Bronchial epithelial cell (primary cell): Measurements from ENCODE around the gene MLYCD. TPM values are rescaled to one million over a fixed set of nuclear protein-coding genes. Genes with fewer than 3 reads are reported as not detected.

Experiments
- DNase-seq: peaks from one replicate; pipeline ENCODE4 v3.0.0-alpha.2; 2010; ENCODE audit warnings: low read depth
- FAIRE-seq: peaks from 2 replicates; lab custom pipeline; 2011; peaks lifted over from hg19 to GRCh38; lab: Jason Lieb, UNC
- H3K27me3 ChIP-seq: 2 replicates; pipeline ENCODE4 v1.5.1; 2011; ENCODE audit warnings: low read length; ENCODE audit not compliant: control insufficient read depth, insufficient read depth
- H3K36me3 ChIP-seq: 2 replicates; pipeline ENCODE4 v1.5.1; 2011; ENCODE audit warnings: low read length; ENCODE audit not compliant: control insufficient read depth, insufficient read depth
- H3K4me3 ChIP-seq: 2 replicates; pipeline ENCODE4 v1.5.1; 2011; ENCODE audit warnings: mild to moderate bottlenecking, low read depth, low read length, control low read depth
- CTCF ChIP-seq: IDR thresholded peaks from 2 replicates; pipeline ENCODE4 v1.5.1; 2011; ENCODE audit warnings: mild to moderate bottlenecking, moderate library complexity, low read length, control low read depth, inconsistent platforms; ENCODE audit not compliant: insufficient read depth, severe bottlenecking
- total RNA-seq: library from RNA; depleted of rRNA; stranded (reverse); fragments of >200 nt; gene quantifications from 2 replicates; pipeline ENCODE4 v1.2.1, GENCODE V29; 2014

Gene MLYCD
- total RNA-seq, 1 donor from 2014 or later: 2.6 TPM

DNA sequence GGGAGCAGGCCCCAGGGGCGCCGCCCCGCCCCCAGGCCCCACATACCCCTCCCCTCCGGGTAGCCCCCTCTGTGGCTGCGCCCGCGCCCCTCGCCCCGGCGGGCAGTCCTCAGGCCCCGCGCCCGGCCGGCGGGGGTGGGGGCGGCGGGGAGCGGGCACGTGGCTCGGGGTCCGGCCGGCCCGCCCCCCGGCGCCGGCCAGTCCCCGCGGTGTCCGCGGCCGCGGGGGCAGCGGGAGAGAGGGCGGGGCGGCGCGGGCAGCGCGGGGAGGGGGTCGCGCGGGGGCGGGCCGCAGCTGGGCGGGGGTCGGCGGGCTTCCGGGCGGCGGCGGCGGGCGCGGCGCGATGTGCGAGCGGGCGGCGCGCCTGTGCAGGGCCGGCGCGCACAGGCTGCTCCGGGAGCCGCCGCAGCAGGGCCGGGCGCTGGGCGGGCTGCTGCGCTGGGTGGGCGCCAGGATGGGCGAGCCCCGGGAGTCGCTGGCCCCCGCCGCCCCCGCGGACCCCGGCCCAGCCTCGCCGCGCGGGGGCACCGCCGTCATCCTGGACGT is 69.5 kb downstream of the MLYCD start:
- DNase-seq (no peak), FAIRE-seq (no peak)
- H3K4me3 ChIP-seq: peak overlapping the region; percentile 17
- H3K27me3 ChIP-seq: peaks cover 10% of the 10 kb centered on the region
- H3K36me3 ChIP-seq: peaks cover 2% of the 10 kb centered on the region
- no peak for TF ChIP-seq CTCF

DNA sequence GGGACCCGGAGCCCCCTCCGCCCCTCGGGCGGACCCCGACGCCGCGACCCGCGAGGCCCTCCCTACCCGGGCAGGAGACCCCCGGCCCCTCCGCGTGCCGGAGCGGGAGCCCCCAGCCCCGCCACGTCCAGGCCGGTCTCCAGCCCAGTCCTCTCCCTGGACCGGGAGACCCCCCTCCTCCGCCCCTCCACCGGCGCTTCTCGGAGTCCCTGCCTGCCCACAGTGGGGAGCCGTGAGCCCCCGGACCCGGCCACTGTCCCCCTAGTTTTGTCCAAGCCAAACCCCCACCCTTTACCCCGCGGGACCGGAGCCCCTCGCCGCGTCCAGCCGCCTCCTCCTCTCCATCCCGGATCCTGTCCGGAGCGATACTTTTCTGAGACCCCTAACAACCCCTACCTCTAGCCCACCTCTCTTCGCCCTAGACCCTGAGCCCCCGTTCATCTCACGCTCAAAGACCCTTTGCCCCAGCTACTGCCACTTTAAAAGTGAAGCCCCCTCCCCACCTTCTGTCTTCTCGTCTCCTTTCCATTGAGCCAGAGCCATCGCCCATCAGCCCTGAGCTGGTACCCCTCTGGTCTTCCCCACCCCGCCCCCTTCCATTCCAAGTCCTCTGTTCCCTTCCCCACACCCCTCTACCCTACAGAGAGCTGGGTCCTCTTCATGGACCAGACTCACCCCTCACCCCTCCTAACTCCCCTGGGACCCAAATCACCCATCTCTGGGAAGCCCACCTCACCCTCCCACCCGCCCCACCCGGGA is 70.2 kb downstream of the MLYCD start:
- TF ChIP-seq CTCF: no peak
- peaks cover 10% of the 10 kb centered on the region for H3K27me3 ChIP-seq
- peaks cover 2% of the 10 kb centered on the region for H3K36me3 ChIP-seq
- no peak overlapping the region for H3K4me3 ChIP-seq
- no peak for DNase-seq
- FAIRE-seq: no peak

- TF ChIP-seq CTCF: no peak
- H3K27me3 ChIP-seq: peaks cover 10% of the 10 kb centered on the region
- no peak overlapping the region for H3K4me3 ChIP-seq
- DNase-seq (no peak), FAIRE-seq (no peak)
- peaks cover 2% of the 10 kb centered on the region for H3K36me3 ChIP-seq
Measured at GRCh38 chr16:83969771-83970429, 71.0 kb downstream of the MLYCD start.

DNA sequence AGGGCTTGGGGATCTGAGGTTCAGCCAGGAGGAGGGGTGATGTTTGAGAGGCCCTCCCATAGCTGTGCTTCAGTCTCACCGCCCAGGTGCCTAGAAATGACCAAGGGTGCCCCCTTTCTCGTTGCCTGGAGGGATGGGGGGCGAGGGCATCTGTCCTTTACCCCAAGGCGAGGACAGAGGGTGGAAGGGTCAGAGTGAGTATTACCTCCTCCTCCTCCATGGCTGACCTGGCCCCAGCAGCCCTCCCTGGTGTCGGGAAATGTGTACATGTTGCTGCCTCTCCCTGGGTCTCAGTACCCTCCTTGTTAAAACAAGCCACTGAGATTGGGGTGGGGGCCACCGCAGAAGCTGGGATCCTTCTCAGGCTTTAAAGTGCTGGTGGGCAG is 71.5 kb downstream of the MLYCD start:
- H3K4me3 ChIP-seq: no peak overlapping the region
- DNase-seq (no peak), FAIRE-seq (no peak)
- H3K27me3 ChIP-seq: peaks cover 10% of the 10 kb centered on the region
- no peak for TF ChIP-seq CTCF
- H3K36me3 ChIP-seq: peaks cover 2% of the 10 kb centered on the region

DNA sequence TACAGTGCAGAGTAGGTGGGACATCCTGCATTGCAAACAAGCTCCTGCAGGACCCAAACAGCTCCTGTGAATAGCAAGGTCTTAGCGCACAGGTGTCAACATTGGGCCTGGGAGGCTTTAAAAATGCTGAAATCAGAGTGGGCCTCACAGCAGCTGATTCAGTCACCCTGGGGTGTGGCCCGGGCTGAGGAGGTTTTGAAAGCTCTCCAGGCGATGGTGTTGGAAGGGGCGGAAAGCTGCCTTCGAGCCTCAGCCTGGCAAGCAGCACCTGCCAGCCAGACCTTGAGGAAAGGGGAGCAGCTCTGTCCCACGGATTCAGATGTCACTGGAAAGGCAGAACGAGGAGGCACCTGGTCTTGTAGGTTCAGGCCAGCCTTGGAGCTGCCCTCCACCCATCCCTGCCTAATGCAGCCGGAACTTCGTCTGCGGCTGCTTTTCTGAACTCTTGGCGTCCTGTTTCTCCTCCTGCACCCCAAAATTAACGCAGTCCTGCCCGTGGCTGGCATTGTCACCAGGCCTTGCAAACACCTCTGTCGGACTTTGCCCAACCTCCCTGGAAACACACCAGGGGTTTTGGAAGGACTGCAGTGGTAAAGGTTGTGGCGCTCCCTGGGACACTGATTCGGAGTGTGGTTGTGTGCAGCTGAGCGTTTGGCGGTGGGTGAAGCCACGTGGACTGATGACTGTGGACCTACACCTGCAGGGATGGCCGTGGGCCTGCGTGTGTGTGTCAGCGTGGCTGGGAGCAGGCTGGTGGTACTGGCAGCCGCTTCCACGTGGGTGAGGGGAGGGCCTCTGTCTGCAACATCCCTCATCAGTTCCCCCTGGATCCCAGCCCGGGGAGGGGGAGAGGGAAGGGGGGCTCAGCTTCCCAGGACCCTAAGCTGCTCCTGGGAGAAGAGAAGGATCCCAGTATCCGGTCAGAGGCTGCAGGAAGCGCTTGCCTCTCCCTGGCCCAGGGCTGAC is 72.5 kb downstream of the MLYCD start:
- peaks cover 10% of the 10 kb centered on the region for H3K27me3 ChIP-seq
- no peaks in the 10 kb centered on the region for H3K36me3 ChIP-seq
- no peak for FAIRE-seq
- DNase-seq: no peak
- TF ChIP-seq CTCF: no peak
- H3K4me3 ChIP-seq: no peak overlapping the region
